Measurements from ENCODE around the gene KNOP1. TPM values are rescaled to one million over a fixed set of nuclear protein-coding genes. Genes with fewer than 3 reads are reported as not detected.

KNOP1 gene
- total RNA-seq, 1 experiment from 2014 or later, result 13.6 TPM

- H3K9me2 ChIP-seq (replicated peaks; ENCODE audit: low read length), result no peaks in the 10 kb centered on the region
- POLR2A ChIA-PET (ENCODE audit: unreplicated experiment), result no interaction called here
- H3K36me3 ChIP-seq (ENCODE audit: low read depth, low read length), result no peaks in the 10 kb centered on the region
- no peak overlapping the region for H3K4me2 ChIP-seq (ENCODE audit: low read length)
- no peaks in the 10 kb centered on the region for H3K79me2 ChIP-seq (ENCODE audit: low read length)
- intact Hi-C loops (cut with micrococcal nuclease), result no loop called here
- DNase-seq, result no peak
- no peaks in the 10 kb centered on the region for H4K20me1 ChIP-seq (ENCODE audit: low read length)
- no peak overlapping the region for H3K9ac ChIP-seq (ENCODE audit: low read length)
- TF ChIP-seq EZH2phosphoT487 (IDR thresholded peaks at IDR 0.05; ENCODE audit: borderline replicate concordance, low read length) (no peak), CTCF (conservative IDR thresholded peaks at IDR 0.05; ENCODE audit: low read depth, low read length) (no peak), EZH2 (IDR thresholded peaks at IDR 0.05; ENCODE audit: low read length, unreplicated experiment) (no peak)
- no peak overlapping the region for H3K27ac ChIP-seq (ENCODE audit: low read length)
- no peak for ATAC-seq
- H3K9me3 ChIP-seq (ENCODE audit: low read length), result no peaks in the 10 kb centered on the region
- peaks cover 3% of the 10 kb centered on the region; the same call in 1 of the 2 replicates for H3K4me1 ChIP-seq (ENCODE audit: insufficient read depth, low read length)
- H3F3A ChIP-seq (ENCODE audit: low read length, unreplicated experiment), result no peaks in the 10 kb centered on the region
- CTCF ChIA-PET, result no interaction called here
- H2AFZ ChIP-seq (ENCODE audit: low read length), result no peak overlapping the region
- no TSS peak for BruUV-seq (replicated peaks)
- H3K27me3 ChIP-seq (ENCODE audit: low read length), result no peaks in the 10 kb centered on the region
- no peak overlapping the region for H3K4me3 ChIP-seq (ENCODE audit: low read length)
Observed at GRCh38 chr16:19677402-19677801, 40.6 kb downstream of the KNOP1 start.

GRCh38 chr16:19674485-19674884 lies 43.5 kb downstream of the KNOP1 start:
- no peaks in the 10 kb centered on the region for H3K9me2 ChIP-seq (replicated peaks; ENCODE audit: low read length)
- TF ChIP-seq EZH2 (IDR thresholded peaks at IDR 0.05; ENCODE audit: low read length, unreplicated experiment) (no peak), EZH2phosphoT487 (IDR thresholded peaks at IDR 0.05; ENCODE audit: borderline replicate concordance, low read length) (no peak), CTCF (conservative IDR thresholded peaks at IDR 0.05; ENCODE audit: low read depth, low read length) (no peak)
- ChIA-PET POLR2A (ENCODE audit: unreplicated experiment) (no interaction called here), CTCF (no interaction called here)
- H3K36me3 ChIP-seq (ENCODE audit: low read depth, low read length), result no peaks in the 10 kb centered on the region
- no peaks in the 10 kb centered on the region for H3K4me1 ChIP-seq (ENCODE audit: insufficient read depth, low read length)
- intact Hi-C loops (cut with micrococcal nuclease), result no loop called here
- H3K9ac ChIP-seq (ENCODE audit: low read length), result no peak overlapping the region
- H3K27me3 ChIP-seq (ENCODE audit: low read length), result no peaks in the 10 kb centered on the region
- no peaks in the 10 kb centered on the region for H3F3A ChIP-seq (ENCODE audit: low read length, unreplicated experiment)
- ATAC-seq (no peak), DNase-seq (no peak)
- no peaks in the 10 kb centered on the region for H4K20me1 ChIP-seq (ENCODE audit: low read length)
- H3K9me3 ChIP-seq (ENCODE audit: low read length), result no peaks in the 10 kb centered on the region
- no peak overlapping the region for H3K4me2 ChIP-seq (ENCODE audit: low read length)
- H3K4me3 ChIP-seq (ENCODE audit: low read length), result no peak overlapping the region
- H3K27ac ChIP-seq (ENCODE audit: low read length), result no peak overlapping the region
- no peaks in the 10 kb centered on the region for H3K79me2 ChIP-seq (ENCODE audit: low read length)
- no peak overlapping the region for H2AFZ ChIP-seq (ENCODE audit: low read length)
- no TSS peak for BruUV-seq (replicated peaks)

GRCh38 chr16:19672378-19672777 lies 45.6 kb downstream of the KNOP1 start:
- no peaks in the 10 kb centered on the region for H3K79me2 ChIP-seq (ENCODE audit: low read length)
- H3K4me2 ChIP-seq (ENCODE audit: low read length), result no peak overlapping the region
- no peaks in the 10 kb centered on the region for H3K36me3 ChIP-seq (ENCODE audit: low read depth, low read length)
- H3K9me2 ChIP-seq (replicated peaks; ENCODE audit: low read length), result no peaks in the 10 kb centered on the region
- H3K9me3 ChIP-seq (ENCODE audit: low read length), result no peaks in the 10 kb centered on the region
- no TSS peak for BruUV-seq (replicated peaks)
- no peaks in the 10 kb centered on the region for H4K20me1 ChIP-seq (ENCODE audit: low read length)
- no peak overlapping the region for H3K27ac ChIP-seq (ENCODE audit: low read length)
- ATAC-seq, result no peak
- no peak for DNase-seq
- no peak overlapping the region for H3K4me3 ChIP-seq (ENCODE audit: low read length)
- no peaks in the 10 kb centered on the region for H3K4me1 ChIP-seq (ENCODE audit: insufficient read depth, low read length)
- TF ChIP-seq EZH2phosphoT487 (IDR thresholded peaks at IDR 0.05; ENCODE audit: borderline replicate concordance, low read length) (no peak), CTCF (conservative IDR thresholded peaks at IDR 0.05; ENCODE audit: low read depth, low read length) (no peak), EZH2 (IDR thresholded peaks at IDR 0.05; ENCODE audit: low read length, unreplicated experiment) (no peak)
- no peaks in the 10 kb centered on the region for H3K27me3 ChIP-seq (ENCODE audit: low read length)
- no peaks in the 10 kb centered on the region for H3F3A ChIP-seq (ENCODE audit: low read length, unreplicated experiment)
- ChIA-PET CTCF (no interaction called here), POLR2A (ENCODE audit: unreplicated experiment) (no interaction called here)
- H3K9ac ChIP-seq (ENCODE audit: low read length), result no peak overlapping the region
- no peak overlapping the region for H2AFZ ChIP-seq (ENCODE audit: low read length)
- intact Hi-C loops (cut with micrococcal nuclease), result no loop called here

All from PC-3 (cell line).